Kasumi-1 (cell line): ENCODE data around the gene SLC4A11.
"Not testable (repeated sequence)": the region's sequence is repeated elsewhere in the genome, so short reads cannot be mapped to it uniquely, and the experiment has no call there.

Experiments
- DNase-seq, 2 experiments: peaks; one replicate each; lab custom pipeline; 2025; lab: John Stamatoyannopoulos, UW

The SLC4A11 gene

DNA sequence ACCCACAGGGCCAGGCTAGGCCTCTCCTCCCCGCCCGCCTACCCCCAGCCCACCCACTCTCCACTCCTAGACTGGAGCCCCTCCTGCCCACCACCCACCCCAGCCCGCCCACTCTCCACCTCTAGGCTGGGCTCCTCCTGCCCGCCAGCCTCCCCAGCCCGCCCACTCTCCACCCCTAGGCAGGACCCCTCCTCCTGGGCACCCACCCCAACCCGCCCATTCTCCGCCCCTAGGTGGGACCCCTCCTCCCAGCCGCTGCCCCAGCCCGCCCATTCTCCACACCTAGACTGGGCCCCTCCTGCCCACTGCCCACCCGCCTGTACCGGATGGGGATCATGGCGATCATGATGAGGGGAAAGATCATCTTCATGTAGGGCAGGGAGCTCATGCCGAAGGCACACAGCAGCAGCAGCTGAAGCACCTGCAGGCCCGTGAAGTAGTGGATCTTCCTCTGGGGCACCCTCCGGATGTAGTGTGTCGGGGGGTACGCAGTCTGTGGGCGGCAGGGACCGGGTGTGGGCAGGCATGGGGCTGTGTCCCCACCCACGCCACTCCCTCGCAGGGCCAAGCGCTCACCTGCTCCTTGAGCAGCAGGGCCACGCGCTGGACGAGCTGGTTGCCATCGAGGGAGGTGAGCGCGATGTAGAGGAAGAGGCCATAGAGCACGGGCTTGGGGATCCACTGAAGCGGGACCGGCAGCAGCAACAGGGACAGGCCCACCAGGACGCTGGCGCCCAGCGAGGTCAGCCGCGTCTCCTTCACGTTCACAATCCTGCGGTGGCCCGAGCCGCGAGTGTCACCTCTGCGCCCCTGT is 10.8 kb downstream of the SLC4A11 start:
- no peak for DNase-seq

DNA sequence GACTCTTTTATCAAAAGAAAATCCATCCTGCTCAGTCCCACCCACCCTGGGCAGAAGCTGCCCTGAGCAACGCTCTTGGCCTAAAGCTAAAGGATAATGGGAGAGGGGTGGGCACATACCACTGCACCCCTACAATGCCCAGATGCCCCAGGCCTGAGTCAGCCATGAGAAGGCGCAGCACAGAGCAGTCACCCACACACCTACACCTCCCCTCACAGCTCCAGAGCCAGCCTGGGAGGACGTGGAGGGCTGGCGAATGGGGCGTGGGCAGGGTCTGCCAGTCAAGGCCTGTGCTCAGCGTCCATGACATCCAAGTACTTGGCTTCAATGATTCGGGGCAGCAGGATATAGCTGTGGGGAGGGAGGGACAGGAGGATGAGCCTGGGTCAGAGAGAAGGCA is 11.5 kb downstream of the SLC4A11 start:
- DNase-seq = no peak

DNA sequence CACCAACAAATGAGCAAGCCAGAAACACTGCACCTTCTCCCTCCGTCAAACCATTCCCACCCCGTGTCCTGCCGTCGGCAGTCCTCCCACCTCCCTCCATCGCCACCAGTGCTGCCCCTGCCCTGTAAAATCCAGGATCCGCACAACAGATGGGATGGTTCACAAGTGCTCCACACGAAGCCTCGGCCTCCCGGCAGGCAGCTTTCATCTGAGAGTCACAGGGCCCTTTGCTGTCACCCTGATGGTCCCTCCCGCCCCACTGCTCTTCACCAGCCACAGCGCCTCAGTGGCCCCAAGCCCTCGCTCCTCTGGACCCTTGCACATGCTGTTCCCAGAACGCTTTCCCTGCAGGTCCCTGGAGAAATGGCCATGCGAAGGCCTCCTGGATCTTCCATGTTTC is 12.1 kb downstream of the SLC4A11 start:
- no peak for DNase-seq

DNA sequence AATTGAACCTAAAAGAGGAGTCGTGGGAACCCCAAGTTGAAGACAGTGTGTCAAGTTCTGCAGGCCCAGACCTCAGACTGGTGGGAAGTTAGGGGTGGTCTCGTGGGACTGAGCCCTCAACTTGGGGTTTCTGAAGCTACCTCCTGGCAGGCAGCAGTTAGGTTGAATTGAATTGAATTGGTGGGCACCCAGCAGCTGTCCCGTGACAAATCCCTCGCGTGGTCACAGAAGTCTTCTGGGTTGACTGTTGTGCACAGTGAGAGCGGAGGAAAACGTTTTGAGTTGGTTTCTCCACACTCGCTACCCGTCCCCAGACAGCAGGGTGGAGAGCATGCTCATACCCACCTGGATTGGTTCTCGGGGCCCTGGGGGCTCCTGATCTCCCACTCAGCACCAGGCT is 12.9 kb downstream of the SLC4A11 start:
- DNase-seq = no peak

DNA sequence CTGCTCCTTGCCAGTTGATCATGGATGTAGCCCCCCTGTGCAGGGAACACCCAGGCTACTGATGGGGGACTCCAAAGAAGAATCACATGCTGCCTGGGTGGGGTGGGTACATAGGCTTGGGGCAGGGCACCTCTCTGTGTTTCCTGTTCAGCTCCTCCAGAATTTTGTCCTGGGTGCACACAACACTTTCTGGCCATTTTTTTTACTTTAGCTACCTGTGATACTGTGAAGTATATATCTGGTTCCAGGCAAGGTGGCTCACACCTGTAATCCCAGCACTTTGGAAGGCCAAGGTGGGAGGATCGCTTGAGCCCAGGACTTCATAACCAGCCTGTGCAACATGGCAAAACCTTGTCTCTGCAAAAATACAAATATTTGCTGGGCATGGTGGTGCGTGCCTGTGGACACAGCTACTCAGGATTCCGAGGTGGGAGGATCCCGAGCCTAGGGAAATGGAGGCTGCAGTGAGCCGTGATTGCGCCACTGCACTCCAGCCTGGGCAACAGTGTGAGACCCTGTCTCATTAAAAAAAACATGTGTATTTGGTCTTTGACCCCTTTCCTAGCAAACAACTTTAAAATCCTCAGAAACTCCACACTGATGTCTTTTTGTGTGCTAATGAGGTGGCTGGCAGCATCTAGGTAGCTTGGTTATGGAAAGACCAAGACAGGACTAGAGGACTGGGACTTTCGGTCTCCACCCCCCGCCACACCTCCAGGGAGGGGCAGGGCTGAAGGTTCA is 14.1 kb downstream of the SLC4A11 start:
- no peak for DNase-seq

DNA sequence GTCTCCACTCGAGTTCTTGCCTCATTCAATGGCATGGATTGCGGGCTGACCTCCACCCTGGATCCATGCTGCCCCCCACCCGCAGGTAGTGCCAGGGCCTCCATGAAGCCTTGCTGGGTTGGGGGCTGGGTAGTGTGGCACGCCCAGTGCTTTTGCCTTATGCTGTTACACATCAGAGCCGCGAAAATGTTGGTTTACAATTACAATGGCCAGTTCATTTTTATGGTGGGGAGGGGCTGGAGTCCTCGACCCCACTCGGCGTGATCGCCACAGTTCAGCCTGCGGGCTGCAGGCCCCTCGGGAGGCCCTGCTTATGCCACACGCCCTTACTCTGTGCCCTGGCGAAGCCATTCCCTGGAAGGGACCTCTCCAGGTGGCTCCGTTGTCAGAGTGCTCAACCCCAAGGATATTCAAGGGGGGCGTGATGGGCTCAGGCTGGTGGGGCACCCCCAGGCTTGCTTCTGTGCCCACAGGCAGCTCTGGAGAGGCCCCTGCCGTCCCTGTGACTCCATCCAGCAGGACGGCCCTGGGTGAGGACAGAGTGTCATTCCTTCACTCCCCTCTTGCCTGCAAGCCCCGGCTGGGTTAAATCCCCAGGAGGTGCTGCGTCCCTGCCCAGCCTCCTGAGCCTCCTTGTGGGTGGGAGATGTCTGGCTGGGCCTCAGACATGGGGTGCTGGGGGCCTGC is 14.9 kb downstream of the SLC4A11 start:
- DNase-seq = no peak

DNA sequence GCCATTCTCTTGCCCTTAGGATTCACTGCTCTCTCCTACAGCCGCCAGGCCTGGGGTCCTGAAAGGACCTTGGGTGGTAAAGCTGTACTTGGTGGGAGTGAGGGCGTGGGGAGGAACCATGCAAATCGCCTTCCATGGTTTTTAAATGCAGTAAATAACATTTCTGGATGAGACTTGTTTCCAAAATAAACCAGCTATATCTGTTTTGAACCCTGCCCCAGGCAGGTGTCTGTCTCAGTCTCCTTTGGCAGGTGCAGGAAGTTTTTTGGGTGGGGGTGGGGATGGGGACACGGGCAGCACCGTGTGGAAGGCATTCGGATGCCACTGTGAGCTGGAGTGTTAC is 15.4 kb downstream of the SLC4A11 start:
- DNase-seq = no peak

DNA sequence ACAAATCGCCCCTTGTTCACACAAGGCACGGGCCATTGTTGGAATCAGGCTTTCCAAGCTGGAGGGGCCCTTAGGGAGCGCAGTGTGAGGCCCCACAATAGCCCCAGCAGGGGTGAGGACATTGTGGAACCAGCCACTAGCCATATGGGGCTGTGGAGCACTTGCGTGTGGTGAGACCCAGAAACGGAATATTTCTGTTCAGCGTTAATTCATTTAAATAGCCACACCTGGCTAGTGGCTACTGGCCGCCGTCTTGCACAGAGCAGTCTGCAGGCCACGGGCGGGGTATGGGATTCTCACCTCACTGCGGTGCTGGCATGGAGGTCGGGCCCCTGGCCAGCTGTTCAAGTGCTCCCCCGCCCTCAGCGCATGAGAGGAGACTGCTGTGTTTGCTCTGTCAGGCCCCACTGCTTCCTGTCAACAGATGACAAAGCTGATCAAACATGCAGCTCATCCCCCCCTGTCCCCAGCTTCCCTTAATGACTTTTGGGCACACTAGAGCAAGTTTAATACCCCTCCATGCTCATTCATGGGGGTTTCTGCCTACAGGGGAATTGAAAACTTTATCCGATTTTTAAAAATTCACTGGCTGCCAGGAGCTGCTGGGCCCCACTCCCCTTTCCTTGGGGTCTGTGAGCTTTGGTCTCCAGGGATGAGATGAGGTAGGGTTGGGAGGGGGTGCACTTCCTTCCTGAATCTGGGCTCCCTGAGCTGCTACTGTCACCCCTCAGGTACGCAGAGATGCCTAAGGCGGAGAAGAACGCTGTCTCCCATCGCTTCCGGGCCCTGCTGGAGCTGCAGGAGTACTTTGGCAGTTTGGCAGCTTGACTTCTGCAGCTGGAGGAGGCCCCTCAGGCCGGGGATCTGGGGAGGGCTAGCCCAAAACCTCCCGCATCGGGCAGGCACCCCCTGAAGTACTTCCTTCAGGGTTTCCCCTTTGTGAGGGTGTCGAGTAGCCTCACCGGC is 16.1 kb downstream of the SLC4A11 start:
- peak; percentile 68 to 75 for DNase-seq

DNA sequence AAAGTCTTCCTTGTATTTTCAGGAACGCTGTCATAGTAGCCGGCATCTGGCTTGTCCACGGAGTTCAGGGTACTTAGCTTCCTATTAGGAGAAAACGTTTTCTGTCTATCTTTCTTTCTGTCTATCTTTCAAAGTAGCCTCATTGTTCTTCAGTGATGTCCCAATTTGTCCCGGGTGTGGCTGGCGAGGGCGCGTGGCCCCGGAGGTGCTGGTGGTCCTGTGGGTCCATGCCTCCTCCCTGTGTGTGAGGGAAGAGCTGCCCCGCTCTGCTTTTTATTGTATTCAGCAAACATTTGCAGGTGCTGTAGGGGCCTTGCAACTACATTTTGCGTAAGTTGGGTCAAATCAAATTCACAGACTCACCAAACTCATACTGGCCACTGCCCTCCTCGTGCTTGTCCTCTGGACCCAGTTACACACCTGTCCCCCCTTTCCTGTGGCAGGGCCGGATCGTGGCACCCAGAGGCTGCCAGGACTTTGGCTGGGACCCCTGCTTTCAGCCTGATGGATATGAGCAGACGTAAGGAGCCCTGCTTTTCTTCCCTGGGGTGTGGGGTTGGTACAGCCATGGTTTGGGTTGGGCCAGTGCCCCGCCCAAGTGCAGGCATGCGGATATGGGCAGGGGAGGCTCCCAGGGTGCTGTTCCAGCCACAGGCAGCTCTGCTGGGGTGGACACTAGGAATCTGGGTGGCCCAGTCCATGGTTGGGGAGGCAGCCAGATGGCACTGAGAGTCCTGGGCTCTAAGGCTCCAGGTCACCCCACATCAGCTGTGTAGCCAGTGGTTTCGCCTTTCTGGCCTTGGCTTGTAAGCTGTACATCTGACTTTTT is 17.4 kb downstream of the SLC4A11 start:
- DNase-seq = no peak

DNA sequence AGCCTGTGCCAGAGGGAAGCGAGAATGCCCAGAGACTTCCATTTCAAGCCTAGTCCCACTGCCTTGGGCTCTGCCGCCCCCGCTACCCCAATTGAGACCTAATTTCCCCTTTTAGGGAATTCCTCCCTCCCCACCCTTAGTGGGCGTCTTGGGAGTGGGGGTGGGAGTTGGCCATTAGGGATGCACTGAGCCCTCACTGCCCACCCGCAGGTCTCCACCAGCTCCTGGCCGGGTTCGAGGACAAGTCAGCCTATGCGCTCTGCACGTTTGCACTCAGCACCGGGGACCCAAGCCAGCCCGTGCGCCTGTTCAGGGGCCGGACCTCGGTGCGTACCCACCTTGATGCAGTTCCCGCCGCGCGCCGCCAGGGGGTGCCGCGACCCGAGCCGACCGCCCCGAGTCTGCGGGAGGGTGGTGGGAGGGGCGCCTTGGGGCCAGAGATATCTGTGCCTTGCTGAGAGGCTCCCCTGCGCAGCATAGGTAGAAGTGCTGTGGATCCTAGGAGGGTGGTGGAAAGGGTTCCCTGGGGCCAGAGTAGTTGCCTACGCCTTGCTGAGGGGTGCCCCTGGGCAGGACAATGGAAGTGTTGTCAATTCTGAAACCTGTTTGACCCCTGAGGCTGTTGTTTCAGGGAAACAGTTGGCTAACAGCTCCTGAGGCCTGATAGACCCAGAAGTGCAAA is 20.5 kb downstream of the SLC4A11 start:
- DNase-seq = peak; percentile 41 to 62

DNA sequence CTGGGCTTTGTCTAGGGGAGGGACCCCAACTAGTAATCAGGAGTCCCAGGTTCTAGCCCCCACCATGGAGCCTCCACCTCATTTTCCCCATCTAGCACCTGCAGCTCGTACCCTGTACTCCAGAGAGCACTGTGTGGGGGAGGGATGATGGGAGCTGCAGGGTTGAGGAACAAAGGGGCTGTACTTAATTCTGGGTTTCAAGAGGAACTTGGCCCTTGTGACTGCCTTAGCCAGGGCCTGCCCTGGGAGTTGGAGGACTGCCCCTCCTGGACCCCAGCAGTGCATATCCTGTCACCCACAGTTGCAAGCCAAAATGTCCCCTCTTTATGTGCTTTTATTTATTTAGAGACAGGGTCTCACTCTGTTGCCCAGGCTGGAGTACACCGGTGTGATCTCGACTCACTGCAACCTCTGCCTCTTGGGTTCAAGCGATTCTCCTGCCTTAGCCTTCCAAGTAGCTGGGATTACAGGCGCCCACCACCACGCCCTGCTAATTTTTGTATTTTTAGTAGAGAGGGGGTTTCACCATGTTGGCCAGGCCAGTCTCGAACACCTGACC is 23.6 kb downstream of the SLC4A11 start:
- DNase-seq = not testable (repeated sequence)

DNA sequence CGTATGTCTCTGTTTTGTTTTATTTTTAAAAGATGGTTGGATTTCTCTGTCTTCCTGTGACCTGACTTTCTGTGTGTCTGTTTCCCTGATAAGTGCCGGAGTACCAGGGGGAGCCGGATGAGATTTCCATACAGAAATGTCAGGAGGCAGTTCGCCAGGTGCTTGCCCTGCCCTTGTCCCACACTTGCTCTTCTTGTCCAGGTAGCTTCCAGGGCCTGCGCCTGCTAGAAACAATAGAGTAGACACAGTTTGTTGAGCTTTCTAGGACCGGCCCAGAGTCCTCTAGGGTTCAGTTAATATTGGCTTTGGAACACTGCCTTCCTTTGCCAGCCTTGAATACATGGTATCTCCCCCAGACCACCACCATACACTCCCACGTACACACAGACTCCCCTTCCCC is 25.8 kb downstream of the SLC4A11 start:
- DNase-seq = no peak

DNA sequence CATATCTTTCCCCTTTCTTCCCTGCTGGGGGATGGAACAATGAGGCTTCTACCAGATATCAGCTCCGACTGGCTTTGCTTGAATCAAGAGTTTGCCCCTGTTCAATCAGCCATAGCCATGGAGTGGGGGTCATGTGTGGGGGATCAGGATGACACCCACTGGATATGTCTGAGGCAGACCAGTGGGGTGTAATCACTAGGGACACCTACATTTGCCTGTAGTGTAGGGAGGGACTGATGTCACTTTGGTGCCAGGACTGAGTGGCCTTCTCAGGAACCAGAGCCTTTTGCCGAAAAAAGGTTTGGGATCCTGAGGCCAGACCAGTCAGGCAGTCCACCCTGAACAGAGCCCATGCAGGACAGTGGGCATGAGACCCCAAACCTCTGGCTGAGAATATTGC is 28.6 kb downstream of the SLC4A11 start:
- DNase-seq = no peak

DNA sequence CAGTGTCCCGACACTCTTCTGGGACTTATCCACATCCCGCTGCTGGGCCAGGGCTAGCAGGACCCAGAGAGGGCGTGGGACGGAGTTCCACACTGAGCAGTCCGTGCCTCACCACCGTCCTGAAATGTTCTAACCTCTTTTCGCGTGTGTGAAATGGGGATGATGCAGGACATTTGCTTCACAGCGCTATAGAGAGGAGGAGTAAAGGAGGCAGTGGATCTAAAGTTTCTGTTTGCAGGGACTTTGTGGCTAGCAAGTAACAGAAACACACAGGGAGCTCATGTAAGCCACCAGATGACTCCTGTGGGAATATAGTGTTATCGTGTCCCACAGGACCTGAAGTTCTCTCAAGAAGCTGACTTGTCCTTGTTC is 29.1 kb downstream of the SLC4A11 start:
- DNase-seq = peak in 1 of 2 experiments; percentile 11

DNA sequence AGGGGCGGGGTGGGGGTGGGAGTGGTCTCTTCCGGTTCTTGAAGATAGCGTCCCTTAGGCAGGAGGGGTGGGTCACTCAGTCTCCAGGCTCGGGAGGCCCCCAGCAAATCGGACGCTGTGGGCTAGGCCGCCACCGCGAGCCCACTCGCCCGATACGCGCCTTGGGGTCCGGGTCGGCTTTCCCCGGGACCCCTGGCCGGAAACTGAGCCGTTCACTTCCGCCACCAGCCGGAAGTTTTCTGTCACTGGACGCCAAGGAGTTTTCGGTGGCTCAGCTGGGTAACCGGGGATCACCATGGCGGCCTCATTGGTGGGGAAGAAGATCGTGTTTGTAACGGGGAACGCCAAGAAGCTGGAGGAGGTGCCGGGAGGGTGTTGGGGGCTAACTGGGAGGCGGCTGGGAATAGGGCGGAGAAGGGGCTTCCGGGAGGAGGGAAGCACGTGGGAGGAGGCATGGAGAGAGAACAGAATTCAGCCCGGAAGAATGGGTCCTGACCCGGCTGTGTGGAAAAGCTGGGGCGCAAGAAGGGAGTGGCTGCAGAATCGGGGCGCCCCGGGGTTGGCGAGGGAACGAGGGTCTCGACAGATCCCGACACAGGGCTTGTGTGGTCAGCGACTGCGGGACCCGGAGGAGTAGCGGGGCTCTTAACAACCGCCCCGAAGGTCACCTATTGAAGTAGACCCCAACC is 29.6 kb downstream of the SLC4A11 start, which contains the start of gene ITPA:
Gene ITPA (plus strand): TSS at position 242 of the 689 bp plus-strand sequence. CDS start 54 bp downstream, at position 296.
- peak; percentile 66 for DNase-seq

DNA sequence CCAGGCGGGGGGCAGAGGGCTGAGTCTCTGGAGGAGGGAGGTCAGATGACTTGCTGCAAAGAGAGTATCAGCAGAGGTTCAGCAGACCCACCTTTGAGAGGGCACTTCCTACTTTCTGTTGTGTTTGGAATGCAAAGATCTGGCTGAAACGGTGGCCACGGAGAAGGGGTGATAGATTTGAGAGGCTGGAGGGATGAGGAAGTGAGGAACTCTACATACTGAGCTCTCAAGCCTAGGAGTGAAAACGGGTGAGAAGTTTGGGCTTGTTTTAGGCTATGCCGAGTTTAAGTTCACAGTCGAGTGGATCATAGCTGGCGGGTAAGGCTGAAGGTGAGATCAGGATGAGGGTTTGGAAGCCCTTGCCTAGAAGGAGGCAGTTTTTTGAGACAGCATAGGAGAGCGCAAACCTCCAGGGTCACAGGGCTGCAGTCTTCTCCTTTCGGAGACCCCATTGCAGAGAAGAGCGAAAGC is 30.2 kb downstream of the SLC4A11 start:
- DNase-seq = peak; percentile 39 to 48

DNA sequence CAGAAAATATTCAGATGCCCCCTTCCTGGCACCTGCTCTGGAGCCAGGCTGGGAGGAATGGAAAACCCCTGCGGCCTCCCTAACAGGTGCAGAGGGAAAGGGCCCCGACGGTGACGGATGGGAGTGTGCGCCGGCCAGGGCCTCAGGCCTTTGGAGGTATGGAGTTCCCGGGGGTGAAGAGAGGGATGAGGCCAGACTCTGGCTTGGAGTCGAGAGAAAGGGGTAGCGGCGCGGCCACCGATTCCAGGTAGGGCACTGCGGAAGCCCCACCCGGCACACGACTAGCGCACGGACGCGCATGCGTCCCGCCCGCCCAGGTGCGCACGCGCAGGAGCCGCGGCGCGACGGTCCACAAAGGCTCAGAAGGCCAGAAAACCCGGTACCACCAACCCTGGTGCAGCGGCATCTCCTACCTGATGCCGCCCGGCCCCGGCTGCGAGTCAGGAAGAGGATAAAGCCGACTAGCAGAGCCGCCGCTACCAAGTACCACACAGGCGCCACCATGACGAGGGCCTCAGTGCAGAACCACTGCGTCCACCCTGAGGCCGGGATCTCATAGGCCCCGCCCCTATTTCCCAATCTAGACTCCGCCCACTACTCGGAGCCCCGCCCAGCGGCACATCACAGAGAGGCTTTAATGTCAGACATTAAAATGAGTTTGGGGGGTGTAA is 34.7 kb downstream of the SLC4A11 start, which contains the start of gene DDRGK1:
Gene DDRGK1 (minus strand): TSS at position 559 of the 671 bp plus-strand sequence. CDS start 55 bp downstream, at position 504.
- peak; percentile 78 to 83 for DNase-seq
